Measurements from ENCODE around the gene A2M. TPM values are rescaled to one million over a fixed set of nuclear protein-coding genes. Genes with fewer than 3 reads are reported as not detected.

The A2M gene
- total RNA-seq, 1 donor from 2014 or later: 846 TPM

DNA sequence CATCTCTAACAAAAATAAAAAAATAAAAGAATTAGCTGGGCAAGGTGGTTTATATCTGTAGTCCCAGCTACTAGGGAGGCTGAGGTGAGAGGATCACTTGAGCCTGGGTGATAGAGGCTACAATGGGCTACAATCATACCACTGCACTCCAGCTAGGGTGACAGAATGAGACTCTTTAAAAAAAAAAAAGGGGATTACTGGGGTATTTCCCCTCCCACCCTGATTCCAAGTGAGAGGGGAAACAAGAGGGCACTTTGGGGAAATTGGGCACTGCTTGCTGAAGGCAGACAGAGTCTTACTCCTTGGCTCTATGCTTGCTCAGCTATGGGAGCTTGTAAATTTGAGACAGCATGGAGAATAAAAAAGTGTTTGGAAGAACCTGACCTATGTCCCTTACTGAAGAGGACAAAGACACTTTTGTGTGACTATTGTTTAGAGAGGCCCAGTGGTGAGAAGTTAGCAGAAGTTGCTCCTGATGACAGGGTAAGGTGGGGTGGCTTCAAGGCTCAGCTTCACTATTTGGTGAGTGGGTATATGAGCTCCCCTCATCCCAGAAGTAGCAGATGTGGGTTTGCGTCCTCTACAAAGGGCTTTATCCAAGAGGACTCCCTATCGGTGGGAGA lies 82.3 kb downstream of the A2M start:
- no peak overlapping the region for H3K4me3 ChIP-seq
- no peak overlapping the region for H3K27ac ChIP-seq
- H3K4me1 ChIP-seq: no peaks in the 10 kb centered on the region
- no peaks in the 10 kb centered on the region for H3K27me3 ChIP-seq
- DNase-seq (ENCODE audit: low spot score in 2 of 2): no peak
- no peaks in the 10 kb centered on the region for H3K9me3 ChIP-seq
- TF ChIP-seq, protein P1, sequence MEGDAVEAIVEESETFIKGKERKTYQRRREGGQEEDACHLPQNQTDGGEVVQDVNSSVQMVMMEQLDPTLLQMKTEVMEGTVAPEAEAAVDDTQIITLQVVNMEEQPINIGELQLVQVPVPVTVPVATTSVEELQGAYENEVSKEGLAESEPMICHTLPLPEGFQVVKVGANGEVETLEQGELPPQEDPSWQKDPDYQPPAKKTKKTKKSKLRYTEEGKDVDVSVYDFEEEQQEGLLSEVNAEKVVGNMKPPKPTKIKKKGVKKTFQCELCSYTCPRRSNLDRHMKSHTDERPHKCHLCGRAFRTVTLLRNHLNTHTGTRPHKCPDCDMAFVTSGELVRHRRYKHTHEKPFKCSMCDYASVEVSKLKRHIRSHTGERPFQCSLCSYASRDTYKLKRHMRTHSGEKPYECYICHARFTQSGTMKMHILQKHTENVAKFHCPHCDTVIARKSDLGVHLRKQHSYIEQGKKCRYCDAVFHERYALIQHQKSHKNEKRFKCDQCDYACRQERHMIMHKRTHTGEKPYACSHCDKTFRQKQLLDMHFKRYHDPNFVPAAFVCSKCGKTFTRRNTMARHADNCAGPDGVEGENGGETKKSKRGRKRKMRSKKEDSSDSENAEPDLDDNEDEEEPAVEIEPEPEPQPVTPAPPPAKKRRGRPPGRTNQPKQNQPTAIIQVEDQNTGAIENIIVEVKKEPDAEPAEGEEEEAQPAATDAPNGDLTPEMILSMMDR (IDR thresholded peaks at IDR 0.05): no peak
- no peaks in the 10 kb centered on the region for H3K36me3 ChIP-seq
- intact Hi-C loops (cut with DNase I): no loop called here

DNA sequence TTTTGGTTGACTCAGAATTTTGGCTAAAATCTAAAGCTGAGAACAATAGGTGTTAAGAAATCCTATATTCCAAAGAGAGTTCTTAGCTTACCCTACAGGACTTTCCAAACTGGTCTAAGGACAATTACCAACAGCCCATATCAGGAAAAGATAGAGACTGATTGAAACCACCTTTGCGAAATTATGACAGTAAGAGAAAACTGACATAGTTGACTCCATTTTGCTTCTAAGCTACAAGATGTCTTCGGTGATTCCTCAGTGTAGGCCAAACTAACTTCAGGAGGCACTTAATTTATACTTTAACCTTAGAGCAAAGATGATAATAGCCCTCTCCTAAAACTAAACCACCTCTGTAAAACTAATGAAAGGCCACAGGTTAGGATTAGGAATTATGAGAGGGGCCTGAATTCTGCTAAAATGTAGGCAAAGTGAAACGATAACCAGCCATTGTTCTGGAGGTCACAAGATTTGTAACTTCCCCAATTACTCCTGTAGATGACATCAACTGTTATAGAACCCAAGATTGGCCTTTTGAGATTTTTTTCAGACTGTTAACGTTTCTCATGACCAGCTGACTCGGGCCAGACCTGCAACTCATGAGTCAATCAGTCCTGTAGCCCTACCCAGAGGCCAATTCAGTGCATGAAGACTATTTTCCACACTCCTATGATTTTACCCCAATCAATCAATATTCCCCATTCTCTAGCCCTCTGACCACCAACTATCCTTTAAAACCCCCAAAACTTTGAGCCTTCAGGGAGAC lies 83.3 kb downstream of the A2M start:
- Histone ChIP-seq H3K9me3 (no peaks in the 10 kb centered on the region), H3K27me3 (no peaks in the 10 kb centered on the region), H3K27ac (no peak overlapping the region), H3K36me3 (no peaks in the 10 kb centered on the region), H3K4me1 (no peaks in the 10 kb centered on the region), H3K4me3 (no peak overlapping the region)
- intact Hi-C loops (cut with DNase I): no loop called here
- TF ChIP-seq, protein P1 (IDR thresholded peaks at IDR 0.05): no peak
- no peak for DNase-seq (ENCODE audit: low spot score in 2 of 2)

DNA sequence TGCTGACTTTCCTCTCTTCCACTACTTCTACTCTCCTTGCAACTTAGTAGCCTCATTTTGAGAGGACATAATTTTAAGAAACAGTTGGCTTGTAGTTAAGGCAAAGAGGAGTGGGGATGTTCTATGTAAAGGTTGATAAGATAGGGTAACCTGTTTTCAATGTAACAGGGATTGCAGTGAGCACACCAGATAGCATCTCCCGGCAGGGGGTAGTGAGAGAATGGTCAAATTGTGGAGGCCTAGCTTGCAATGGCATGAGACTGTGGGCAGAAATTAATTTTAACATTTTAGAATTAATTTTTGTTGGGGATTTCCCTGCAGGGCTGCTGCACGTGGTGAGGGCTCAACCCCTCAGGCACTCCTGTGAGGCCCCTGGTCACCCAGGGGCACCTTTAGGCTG lies 84.9 kb downstream of the A2M start:
- Histone ChIP-seq H3K27me3 (no peaks in the 10 kb centered on the region), H3K9me3 (no peaks in the 10 kb centered on the region), H3K4me3 (no peak overlapping the region), H3K36me3 (no peaks in the 10 kb centered on the region), H3K27ac (no peak overlapping the region), H3K4me1 (no peaks in the 10 kb centered on the region)
- intact Hi-C loops (cut with DNase I): no loop called here
- TF ChIP-seq, protein P1 (IDR thresholded peaks at IDR 0.05): no peak
- no peak for DNase-seq (ENCODE audit: low spot score in 2 of 2)

DNA sequence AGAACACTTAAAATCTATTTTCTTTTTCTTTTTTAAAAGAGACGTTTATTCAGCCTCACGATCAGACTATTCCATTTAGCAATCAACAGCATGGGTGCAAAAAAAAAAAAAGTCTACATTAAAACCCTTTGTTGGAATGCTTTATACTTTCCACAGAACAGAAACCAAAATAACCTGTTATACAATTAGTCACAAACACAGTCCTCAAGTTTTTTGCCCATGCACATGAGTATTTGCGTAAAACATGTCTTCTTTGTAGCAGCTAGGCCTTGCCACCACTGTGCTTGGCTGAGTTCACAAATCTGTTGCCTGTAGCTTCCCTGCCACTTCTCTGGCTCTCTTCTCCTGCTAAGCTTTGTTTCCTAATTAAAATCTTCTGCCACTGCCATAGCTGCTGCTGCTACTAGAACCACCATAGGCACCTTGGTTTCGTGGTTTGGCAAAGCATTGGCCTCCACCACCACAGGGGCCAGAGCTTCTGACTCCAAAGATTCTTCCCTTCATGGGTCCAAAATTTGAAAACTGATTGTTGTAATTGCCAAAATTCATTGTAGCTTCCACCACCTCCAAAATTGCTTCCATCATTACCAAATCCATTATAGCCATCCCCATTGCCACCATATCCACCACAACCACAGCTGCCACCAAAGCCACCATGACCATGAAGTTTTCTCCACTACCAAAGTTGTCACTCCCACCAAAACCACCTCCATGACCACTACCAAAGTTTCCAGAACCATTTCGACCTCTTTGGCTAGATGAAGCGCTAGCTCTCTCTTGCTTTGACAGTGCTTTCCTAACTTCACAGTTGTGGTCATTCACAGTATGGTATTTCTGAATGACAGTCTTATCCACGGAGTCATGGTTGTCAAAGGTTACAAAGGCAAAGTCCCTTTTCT lies 88.3 kb downstream of the A2M start:
- TF ChIP-seq, protein P1 (IDR thresholded peaks at IDR 0.05): no peak
- intact Hi-C loops (cut with DNase I): no loop called here
- H3K9me3 ChIP-seq: no peaks in the 10 kb centered on the region
- no peaks in the 10 kb centered on the region for H3K36me3 ChIP-seq
- DNase-seq (ENCODE audit: low spot score in 2 of 2): no peak
- no peaks in the 10 kb centered on the region for H3K4me1 ChIP-seq
- no peak overlapping the region for H3K27ac ChIP-seq
- H3K27me3 ChIP-seq: no peaks in the 10 kb centered on the region
- H3K4me3 ChIP-seq: no peak overlapping the region

DNA sequence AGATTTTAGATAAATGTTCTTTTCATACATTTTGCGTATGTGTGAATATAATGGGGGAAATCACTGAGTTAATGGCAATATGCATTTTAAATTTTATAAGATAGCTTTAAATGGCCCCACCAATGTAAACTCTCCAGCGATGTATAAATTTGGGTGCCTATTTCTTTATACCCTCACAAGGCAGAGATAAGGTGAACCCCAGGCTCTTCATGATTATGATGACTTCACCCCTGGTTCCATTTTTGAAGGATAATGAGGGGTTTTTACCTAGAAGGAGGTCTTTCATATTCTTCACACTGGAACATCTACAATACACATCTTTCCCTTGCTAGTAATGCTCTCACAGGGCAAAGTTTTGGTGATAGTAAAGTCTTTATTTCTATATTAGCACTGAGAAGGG lies 91.2 kb downstream of the A2M start:
- no peaks in the 10 kb centered on the region for H3K4me1 ChIP-seq
- H3K27ac ChIP-seq: no peak overlapping the region
- H3K27me3 ChIP-seq: no peaks in the 10 kb centered on the region
- DNase-seq (ENCODE audit: low spot score in 2 of 2): no peak
- H3K4me3 ChIP-seq: no peak overlapping the region
- TF ChIP-seq, protein P1 (IDR thresholded peaks at IDR 0.05): no peak
- H3K36me3 ChIP-seq: no peaks in the 10 kb centered on the region
- H3K9me3 ChIP-seq: no peaks in the 10 kb centered on the region
- intact Hi-C loops (cut with DNase I): no loop called here
